ENCODE data around the gene SCNN1B. TPM values are rescaled to one million over a fixed set of nuclear protein-coding genes. Genes with fewer than 3 reads are reported as not detected.

Gene SCNN1B
- polyA plus RNA-seq, 1 experiment, result not detected

DNA sequence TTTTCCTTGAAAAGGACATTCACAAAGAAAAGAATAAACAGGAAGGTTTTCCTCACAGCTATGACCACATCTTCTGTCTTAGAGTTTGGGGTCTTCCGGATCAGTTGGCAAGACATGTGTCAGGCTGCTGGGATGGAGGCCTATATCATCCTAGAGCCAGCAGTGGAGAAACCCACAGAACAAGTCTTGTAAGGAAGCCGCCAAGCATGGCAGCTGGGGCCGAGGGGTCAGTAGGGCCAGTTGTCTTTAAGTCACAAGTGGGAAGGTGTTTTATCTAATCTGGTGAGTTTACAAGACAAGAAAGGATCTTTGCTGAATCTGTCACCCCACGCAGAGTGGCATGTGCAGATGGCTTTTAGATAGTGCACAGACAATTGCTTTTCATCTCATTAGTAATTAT, 25.7 kb downstream of the SCNN1B start:
- Histone ChIP-seq H3K27ac (ENCODE audit: low read depth, low read length) (no peak overlapping the region), H3K9me3 (ENCODE audit: control insufficient read depth, insufficient read depth, low read length) (no peaks in the 10 kb centered on the region), H3K27me3 (ENCODE audit: control insufficient read depth, insufficient read depth, low read length) (no peaks in the 10 kb centered on the region), H3K4me3 (ENCODE audit: low read depth, low read length) (no peak overlapping the region)
- ChIA-PET POLR2A (no interaction called here), CTCF (no interaction called here)
- DNase-seq (ENCODE audit: low read depth, low spot score), result no peak
- TF ChIP-seq, protein P1, sequence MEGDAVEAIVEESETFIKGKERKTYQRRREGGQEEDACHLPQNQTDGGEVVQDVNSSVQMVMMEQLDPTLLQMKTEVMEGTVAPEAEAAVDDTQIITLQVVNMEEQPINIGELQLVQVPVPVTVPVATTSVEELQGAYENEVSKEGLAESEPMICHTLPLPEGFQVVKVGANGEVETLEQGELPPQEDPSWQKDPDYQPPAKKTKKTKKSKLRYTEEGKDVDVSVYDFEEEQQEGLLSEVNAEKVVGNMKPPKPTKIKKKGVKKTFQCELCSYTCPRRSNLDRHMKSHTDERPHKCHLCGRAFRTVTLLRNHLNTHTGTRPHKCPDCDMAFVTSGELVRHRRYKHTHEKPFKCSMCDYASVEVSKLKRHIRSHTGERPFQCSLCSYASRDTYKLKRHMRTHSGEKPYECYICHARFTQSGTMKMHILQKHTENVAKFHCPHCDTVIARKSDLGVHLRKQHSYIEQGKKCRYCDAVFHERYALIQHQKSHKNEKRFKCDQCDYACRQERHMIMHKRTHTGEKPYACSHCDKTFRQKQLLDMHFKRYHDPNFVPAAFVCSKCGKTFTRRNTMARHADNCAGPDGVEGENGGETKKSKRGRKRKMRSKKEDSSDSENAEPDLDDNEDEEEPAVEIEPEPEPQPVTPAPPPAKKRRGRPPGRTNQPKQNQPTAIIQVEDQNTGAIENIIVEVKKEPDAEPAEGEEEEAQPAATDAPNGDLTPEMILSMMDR (IDR thresholded peaks at IDR 0.05; ENCODE audit: low read depth, low read length), result no peak

DNA sequence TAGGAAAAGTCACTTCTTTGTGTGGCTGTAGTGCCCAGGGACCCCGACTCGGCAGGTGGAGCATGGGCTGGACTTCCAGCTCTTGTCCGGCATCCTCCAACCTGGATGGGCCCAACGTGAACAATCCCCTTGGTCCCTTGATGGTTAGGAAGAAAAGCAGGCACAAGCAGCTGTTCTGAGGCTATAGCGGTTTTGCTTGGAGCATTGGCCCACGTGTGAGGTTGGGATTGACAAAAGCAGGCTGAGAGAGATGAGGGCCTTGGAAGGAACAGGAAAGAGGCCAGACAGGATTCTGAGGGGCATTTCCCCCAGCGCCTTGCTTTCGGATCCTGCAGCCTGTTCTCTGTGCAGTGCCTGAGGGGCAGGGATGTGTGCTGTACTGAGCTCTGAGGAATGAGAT, 28.1 kb downstream of the SCNN1B start:
- POLR2A ChIA-PET, result no interaction called here
- H3K27ac ChIP-seq (ENCODE audit: low read depth, low read length), result no peak overlapping the region
- H3K4me3 ChIP-seq (ENCODE audit: low read depth, low read length), result no peak overlapping the region
- H3K9me3 ChIP-seq (ENCODE audit: control insufficient read depth, insufficient read depth, low read length), result no peaks in the 10 kb centered on the region
- DNase-seq (ENCODE audit: low read depth, low spot score), result no peak
- CTCF ChIA-PET, result no interaction called here
- TF ChIP-seq, protein P1 (IDR thresholded peaks at IDR 0.05; ENCODE audit: low read depth, low read length), result no peak
- no peaks in the 10 kb centered on the region for H3K27me3 ChIP-seq (ENCODE audit: control insufficient read depth, insufficient read depth, low read length)

DNA sequence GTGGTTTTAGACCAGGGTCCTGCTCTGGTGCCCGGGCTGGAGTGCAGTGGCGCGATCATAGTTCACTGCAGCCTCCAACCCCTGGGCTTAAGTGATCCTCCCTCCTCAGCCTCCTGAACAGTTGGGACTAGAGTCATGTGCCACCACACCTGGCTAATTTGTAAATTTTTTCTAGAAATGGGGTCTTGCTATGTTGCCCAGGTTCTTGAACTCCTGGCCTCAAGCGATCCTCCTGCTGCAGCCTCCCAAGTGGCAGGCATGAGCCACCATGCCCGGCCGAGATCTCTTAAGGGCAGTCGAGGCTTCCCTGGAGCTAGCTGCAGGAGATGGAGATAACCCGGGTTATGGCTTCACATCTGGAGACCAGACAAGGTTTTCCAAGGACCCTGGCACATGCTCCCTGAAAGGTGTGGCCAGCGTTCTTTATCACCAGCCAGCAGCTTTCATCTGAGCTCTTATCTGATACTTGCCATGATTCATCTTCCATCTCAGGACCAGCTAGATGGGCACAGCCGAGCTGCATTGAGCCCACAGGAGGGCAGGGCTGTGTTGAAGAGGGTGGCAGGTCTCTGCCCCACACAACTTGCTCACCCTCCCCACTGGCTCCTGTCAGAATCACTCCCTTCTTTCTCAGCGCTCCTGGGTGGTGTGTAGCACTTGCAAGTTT, 28.6 kb downstream of the SCNN1B start:
- DNase-seq (ENCODE audit: low read depth, low spot score), result no peak
- ChIA-PET CTCF (no interaction called here), POLR2A (no interaction called here)
- H3K4me3 ChIP-seq (ENCODE audit: low read depth, low read length), result no peak overlapping the region
- TF ChIP-seq, protein P1 (IDR thresholded peaks at IDR 0.05; ENCODE audit: low read depth, low read length), result no peak
- no peak overlapping the region for H3K27ac ChIP-seq (ENCODE audit: low read depth, low read length)
- no peaks in the 10 kb centered on the region for H3K27me3 ChIP-seq (ENCODE audit: control insufficient read depth, insufficient read depth, low read length)
- H3K9me3 ChIP-seq (ENCODE audit: control insufficient read depth, insufficient read depth, low read length), result no peaks in the 10 kb centered on the region

DNA sequence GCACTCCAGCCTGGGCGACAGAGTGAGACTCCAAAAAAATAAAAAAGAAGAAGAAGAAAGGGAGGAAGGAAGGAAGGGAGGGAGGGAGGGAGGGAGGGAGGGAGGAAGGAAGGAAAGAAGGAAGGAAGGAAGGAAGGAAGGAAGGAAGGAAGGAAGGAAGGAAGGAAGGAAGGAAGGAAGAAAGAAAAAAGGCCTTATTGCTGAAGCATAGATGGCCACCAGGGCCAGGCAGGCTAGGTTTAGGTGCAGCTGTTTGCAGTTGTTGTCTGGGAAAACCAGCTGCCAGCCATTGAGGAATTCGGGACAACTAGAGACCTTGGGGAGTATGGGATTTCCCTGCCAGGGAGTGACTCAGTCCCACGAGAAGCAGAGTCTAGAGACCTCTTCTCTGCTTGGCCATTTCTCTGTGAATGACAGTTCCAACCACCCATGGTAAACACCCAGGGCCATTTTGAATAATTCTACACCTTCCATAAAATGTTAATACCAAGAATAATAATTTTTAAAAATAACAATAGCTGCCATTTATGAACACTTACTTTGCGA, 31.0 kb downstream of the SCNN1B start:
- TF ChIP-seq, protein P1 (IDR thresholded peaks at IDR 0.05; ENCODE audit: low read depth, low read length), result no peak
- CTCF ChIA-PET, result interaction anchor here (0.6 kb wide), 1 partner anchor 33 kb away, joined by 4 read pairs; no protein-coding TSS in a partner anchor

DNA sequence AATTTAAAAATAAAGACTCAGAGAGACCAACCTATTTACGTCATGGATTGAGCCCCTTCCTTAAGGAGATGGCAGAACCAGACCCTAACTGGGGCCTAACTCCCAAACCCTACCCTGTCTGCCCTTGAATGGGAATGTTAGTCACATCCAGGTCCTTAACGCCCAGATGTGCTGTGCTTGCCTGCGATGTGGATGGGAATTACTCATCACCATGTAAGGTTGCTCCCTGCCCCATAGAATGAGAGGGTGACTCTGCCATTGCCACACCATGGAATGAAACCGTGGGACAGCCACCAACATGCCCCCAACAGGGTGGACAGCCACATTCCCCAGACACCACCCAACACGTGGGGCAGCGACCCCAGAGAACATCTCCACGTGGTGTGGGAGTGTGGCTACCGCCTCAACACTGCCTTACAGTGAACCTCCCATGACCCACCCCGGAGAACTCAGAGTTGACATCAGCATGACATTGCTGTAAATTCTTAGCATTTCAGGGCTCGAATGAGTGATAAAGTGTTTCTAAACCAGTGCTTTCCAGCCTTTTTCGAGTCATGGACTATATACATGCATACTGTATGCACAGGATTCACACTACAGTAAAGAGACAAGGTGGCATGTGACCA, 31.8 kb downstream of the SCNN1B start:
- H3K4me3 ChIP-seq (ENCODE audit: low read depth, low read length), result no peak overlapping the region
- H3K9me3 ChIP-seq (ENCODE audit: control insufficient read depth, insufficient read depth, low read length), result no peaks in the 10 kb centered on the region
- CTCF ChIA-PET, result no interaction called here
- no peak for DNase-seq (ENCODE audit: low read depth, low spot score)
- no peak overlapping the region for H3K27ac ChIP-seq (ENCODE audit: low read depth, low read length)
- POLR2A ChIA-PET, result no interaction called here
- no peaks in the 10 kb centered on the region for H3K27me3 ChIP-seq (ENCODE audit: control insufficient read depth, insufficient read depth, low read length)
- TF ChIP-seq, protein P1 (IDR thresholded peaks at IDR 0.05; ENCODE audit: low read depth, low read length), result no peak

More for the DNA sequence above, 31.0 kb downstream of the SCNN1B start:
- H3K9me3 ChIP-seq (ENCODE audit: control insufficient read depth, insufficient read depth, low read length), result no peaks in the 10 kb centered on the region
- H3K4me3 ChIP-seq (ENCODE audit: low read depth, low read length), result no peak overlapping the region
- DNase-seq (ENCODE audit: low read depth, low spot score), result no peak
- no peaks in the 10 kb centered on the region for H3K27me3 ChIP-seq (ENCODE audit: control insufficient read depth, insufficient read depth, low read length)
- no peak overlapping the region for H3K27ac ChIP-seq (ENCODE audit: low read depth, low read length)
- POLR2A ChIA-PET, result no interaction called here
